GM12878 (cell line): ENCODE data around the gene IFT52. TPM values are rescaled to one million over a fixed set of nuclear protein-coding genes. Genes with fewer than 3 reads are reported as not detected.

Experiments
- ATAC-seq: fragments of 200-7000 bp; cut with Tn5 transposase; 3 replicates; pipeline ENCODE4 v1.9.1; 2020; ENCODE audit warnings: mild to moderate bottlenecking, moderate library complexity
- BruUV-seq: library from RNA; stranded (reverse); fragments of 400-500 nt; replicated peaks from 2 replicates; lab custom pipeline; 2021; lab: Mats Ljungman, UMichigan
- CTCF ChIA-PET: fragments of 300-600 bp; sonication (Branson Sonifier 250); formaldehyde crosslinking; extraction: SDS; loops from one replicate; lab custom pipeline; 2021; ENCODE audit warnings: inconsistent platforms; lab: Yijun Ruan, JAX
- POLR2A ChIA-PET: fragments of 350-600 bp; formaldehyde crosslinking; extraction: SDS; loops from one replicate; lab custom pipeline; 2021; ENCODE audit warnings: inconsistent platforms; lab: Charles Lee
- RAD21 ChIA-PET: fragments of 300-600 bp; sonication (Branson Sonifier 250); formaldehyde crosslinking; loops from one replicate; lab custom pipeline; 2023; ENCODE audit warnings: antibody characterized with exemption; ENCODE audit not compliant: unreplicated experiment; lab: Charles Lee
- SMC1A ChIA-PET: fragments of 300-600 bp; sonication (Branson Sonifier 250); formaldehyde crosslinking; loops from one replicate; lab custom pipeline; 2023; ENCODE audit not compliant: unreplicated experiment, uncharacterized antibody; lab: Charles Lee
- DNase-seq: peaks from one replicate; pipeline ENCODE4 v3.0.0-alpha.2; 2011; ENCODE audit warnings: low read depth, low spot score
- FAIRE-seq: peaks from 3 replicates; lab custom pipeline; 2011; peaks lifted over from hg19 to GRCh38; lab: Jason Lieb, UNC
- H2AFZ ChIP-seq: 2 replicates; pipeline ENCODE4 v1.6.0; 2011; ENCODE audit warnings: low read depth, low read length, control low read depth; ENCODE audit not compliant: control insufficient read depth
- H3K27ac ChIP-seq: 2 replicates; pipeline ENCODE4 v1.5.1; 2011; ENCODE audit warnings: control low read depth; ENCODE audit not compliant: control insufficient read depth, insufficient read depth
- H3K27me3 ChIP-seq, 2 experiments: replicated peaks in 1 of 2; 2 replicates each; pipeline versions ENCODE4 v1.6.0 to v1.6.1; 2011; ENCODE audit warnings: low read length in 1 of 2; ENCODE audit not compliant: control insufficient read depth in 2 of 2, insufficient read depth in 2 of 2
- H3K36me3 ChIP-seq, 2 experiments: 2 replicates each; pipeline ENCODE4 v1.5.1; 2011; ENCODE audit warnings: low read length in 1 of 2; ENCODE audit not compliant: control insufficient read depth in 2 of 2, insufficient read depth in 2 of 2
- H3K4me1 ChIP-seq: 2 replicates; pipeline ENCODE4 v1.6.1; 2011; ENCODE audit warnings: mild to moderate bottlenecking, low read length, moderate library complexity, mixed read lengths; ENCODE audit not compliant: control insufficient read depth, insufficient read depth
- H3K4me2 ChIP-seq: 2 replicates; pipeline ENCODE4 v1.6.0; 2011; ENCODE audit warnings: control low read depth; ENCODE audit not compliant: control insufficient read depth, insufficient read depth
- H3K4me3 ChIP-seq: fragments of 200-600 bp; sonication (generic); 2 replicates; pipeline ENCODE4 v1.5.1; 2016
- H3K79me2 ChIP-seq: 2 replicates; pipeline ENCODE4 v1.6.0; 2011; ENCODE audit warnings: low read length; ENCODE audit not compliant: control insufficient read depth, insufficient read depth
- H3K9ac ChIP-seq: 2 replicates; pipeline ENCODE4 v1.8.0; 2011; ENCODE audit warnings: low read length, control low read depth, mixed read lengths; ENCODE audit not compliant: control insufficient read depth, insufficient read depth
- H3K9me3 ChIP-seq: replicated peaks from 3 replicates; pipeline ENCODE4 v1.5.1; 2011; ENCODE audit warnings: mild to moderate bottlenecking, low read length; ENCODE audit not compliant: control insufficient read depth, insufficient read depth
- H4K20me1 ChIP-seq: 2 replicates; pipeline ENCODE4 v1.6.0; 2011; ENCODE audit not compliant: control insufficient read depth, insufficient read depth
- NR2C1 ChIP-seq: fragments of 450-650 bp; IDR thresholded peaks from 2 replicates; pipeline ENCODE4 v1.6.1; 2017; ENCODE audit warnings: antibody characterized with exemption, mild to moderate bottlenecking, moderate library complexity
- NR2C2 ChIP-seq: IDR thresholded peaks from 2 replicates; pipeline ENCODE4 v1.6.1; 2011; ENCODE audit warnings: borderline replicate concordance, low read depth; ENCODE audit not compliant: control insufficient read depth, insufficient read length
- RAD21 ChIP-seq: IDR thresholded peaks from 2 replicates; pipeline ENCODE4 v1.6.1; 2011; ENCODE audit warnings: mild to moderate bottlenecking, low read depth, low read length, moderate library complexity; ENCODE audit not compliant: insufficient read depth
- RB1 ChIP-seq: fragments of 450-650 bp; formaldehyde crosslinking; IDR thresholded peaks from 2 replicates; pipeline ENCODE4 v1.6.1; 2017; ENCODE audit warnings: mild to moderate bottlenecking, borderline replicate concordance
- TAF1 ChIP-seq: IDR thresholded peaks from 2 replicates; pipeline ENCODE4 v1.6.1; 2011; ENCODE audit warnings: mild to moderate bottlenecking, low read depth, low read length, borderline replicate concordance
- USF2 ChIP-seq: IDR thresholded peaks from 2 replicates; pipeline ENCODE4 v1.6.1; 2011; ENCODE audit warnings: low read depth, low read length, improper control_type of control experiment, borderline replicate concordance
- ZBTB33 ChIP-seq: fragments of 450-650 bp; IDR thresholded peaks from 2 replicates; pipeline ENCODE4 v1.6.1; 2017; ENCODE audit warnings: mild to moderate bottlenecking
- WGBS: methylation state at CpG from one replicate; pipeline ENCODE4 v1.1.6; 2016; ENCODE audit warnings: low lambda C conversion rate; ENCODE audit not compliant: insufficient replicate concordance, insufficient coverage; ENCODE audit errors: missing lambda C conversion rate; 5-methylcytosine and 5-hydroxymethylcytosine counted together
- in situ Hi-C: fragments of 300-500 bp; cut with MboI; formaldehyde crosslinking; loops from 9 replicates; pipeline ENCODE4 v1.14.3; 2018; ENCODE audit warnings: mixed read lengths
- intact Hi-C: fragments of 100-400 bp; cut with micrococcal nuclease; formaldehyde crosslinking; loops from one replicate; pipeline ENCODE4 v1.14.2; 2022; ENCODE audit not compliant: unreplicated experiment
- polyA plus RNA-seq, 11 experiments: library from polyadenylated mRNA; depleted of rRNA in 4 of 11; unstranded in 6 of 11; stranded (reverse) in 5 of 11; fragments of >200 nt; fragmentation: Nextera tagmentation in 4 of 11; fragmentation: Illumina TruSeq in 1 of 11; extraction: Ambion mirVana in 4 of 11; extraction: Trizol in 1 of 11; gene quantifications; 1 replicate in 1 of 11; 2 replicates in 10 of 11; pipeline versions ENCODE4 v1.2.1 to v1.2.3, GENCODE V29; 2011 to 2016; ENCODE audit warnings: inconsistent platforms in 2 of 11, missing spikeins in 2 of 11, low read depth in 1 of 11
- total RNA-seq, 4 experiments: library from RNA; depleted of rRNA in 3 of 4; stranded (reverse); fragments of >200 nt in 3 of 4; fragmentation: Illumina TruSeq in 1 of 4; extraction: Trizol in 1 of 4; gene quantifications; 2 replicates each; pipeline versions ENCODE4 v1.2.1 to v1.2.3, GENCODE V29; 2013 to 2021

Gene IFT52
- total and polyA plus RNA-seq, 10 of the 15 experiments (the other 5 are each of a cell fraction or from before 2014, with no cell fraction given) = 18.1 to 30.5 (median 26.0) TPM

- intact Hi-C loops = no loop called here
- FAIRE-seq = peak; percentile 27
- no peaks in the 10 kb centered on the region for H3K4me1 ChIP-seq
- TF ChIP-seq NR2C1 (no peak), NR2C2 (no peak), RAD21 (no peak), TAF1 (no peak), USF2 (no peak), RB1 (no peak), ZBTB33 (no peak)
- TF ChIP-seq, all 136 proteins: peak for 0
- Histone ChIP-seq H3K4me3 (no peak overlapping the region), H2AFZ (no peak overlapping the region), H3K36me3 (peaks cover 0 to 3% of the 10 kb centered on the region in 2 experiments; a peak in 3 of 4 replicates), H3K27me3 (no peaks in the 10 kb centered on the region), H4K20me1 (no peaks in the 10 kb centered on the region), H3K9me3 (no peaks in the 10 kb centered on the region), H3K4me2 (no peak overlapping the region), H3K79me2 (no peaks in the 10 kb centered on the region), H3K27ac (no peak overlapping the region), H3K9ac (no peak overlapping the region)
- WGBS = 27% methylated on average over 1 of the region's 1 CpG
- no TSS peak for BruUV-seq
- DNase-seq (no peak), ATAC-seq (no peak)
- in situ Hi-C loops = no loop called here
- CTCF ChIA-PET = no interaction called here
- POLR2A ChIA-PET = no interaction called here
- SMC1A ChIA-PET = no interaction called here
- RAD21 ChIA-PET = no interaction called here
These were observed 12.4 kb downstream of the IFT52 start for GRCh38 chr20:43603124-43603523.
